MM.1S (cell line): Measurements from ENCODE around the gene B9D2.

Experiments
- EZH2phosphoT487 ChIP-seq: fragments of 300-600 bp; sonication (generic); IDR thresholded peaks from 2 replicates; pipeline ENCODE4 v1.6.1; 2018; ENCODE audit warnings: antibody characterized with exemption, low read length
- TF ChIP-seq, protein P1 (sequence below): fragments of 300-600 bp; sonication (generic); IDR thresholded peaks from 2 replicates; pipeline ENCODE4 v1.5.1; 2016; ENCODE audit warnings: antibody characterized with exemption, low read length, mixed read lengths

DNA sequence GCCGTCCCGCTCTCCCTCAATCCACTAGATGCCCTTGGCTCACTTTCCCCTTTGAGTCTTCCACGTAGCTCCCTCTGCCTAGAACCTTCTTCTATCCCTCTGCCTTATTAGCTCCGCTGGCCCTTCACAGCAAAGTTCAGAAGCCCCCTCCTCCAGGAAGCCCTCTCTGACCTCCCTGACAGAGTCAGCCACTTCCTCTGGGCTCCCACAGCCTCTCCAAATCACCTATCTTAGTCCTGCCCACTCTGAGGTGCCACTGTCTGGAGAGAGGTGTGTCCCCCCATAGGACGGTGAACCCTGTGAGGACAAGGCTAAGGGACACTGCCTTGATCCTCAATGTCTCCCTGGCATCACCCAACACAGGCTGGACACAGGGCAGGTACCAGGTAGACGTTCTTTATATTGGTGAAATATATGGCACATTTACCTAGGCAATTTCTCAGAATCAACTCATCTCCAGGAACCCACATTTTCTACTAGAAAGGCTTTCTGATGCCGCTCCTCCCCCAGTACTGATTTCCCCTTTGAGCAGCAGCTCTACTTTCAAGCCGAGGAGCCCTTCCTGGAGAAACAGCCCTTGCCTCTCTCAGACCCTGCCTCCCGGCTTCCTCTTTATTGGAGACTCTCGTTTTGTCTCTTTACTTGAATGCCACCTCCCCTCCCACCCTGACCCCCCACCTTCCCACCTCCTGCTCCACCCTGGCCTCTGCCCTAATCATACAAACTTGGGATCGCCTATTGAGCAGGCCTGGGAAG lies 6.8 kb downstream of the B9D2 start:
- TF ChIP-seq EZH2phosphoT487 = no peak
- TF ChIP-seq, protein P1, sequence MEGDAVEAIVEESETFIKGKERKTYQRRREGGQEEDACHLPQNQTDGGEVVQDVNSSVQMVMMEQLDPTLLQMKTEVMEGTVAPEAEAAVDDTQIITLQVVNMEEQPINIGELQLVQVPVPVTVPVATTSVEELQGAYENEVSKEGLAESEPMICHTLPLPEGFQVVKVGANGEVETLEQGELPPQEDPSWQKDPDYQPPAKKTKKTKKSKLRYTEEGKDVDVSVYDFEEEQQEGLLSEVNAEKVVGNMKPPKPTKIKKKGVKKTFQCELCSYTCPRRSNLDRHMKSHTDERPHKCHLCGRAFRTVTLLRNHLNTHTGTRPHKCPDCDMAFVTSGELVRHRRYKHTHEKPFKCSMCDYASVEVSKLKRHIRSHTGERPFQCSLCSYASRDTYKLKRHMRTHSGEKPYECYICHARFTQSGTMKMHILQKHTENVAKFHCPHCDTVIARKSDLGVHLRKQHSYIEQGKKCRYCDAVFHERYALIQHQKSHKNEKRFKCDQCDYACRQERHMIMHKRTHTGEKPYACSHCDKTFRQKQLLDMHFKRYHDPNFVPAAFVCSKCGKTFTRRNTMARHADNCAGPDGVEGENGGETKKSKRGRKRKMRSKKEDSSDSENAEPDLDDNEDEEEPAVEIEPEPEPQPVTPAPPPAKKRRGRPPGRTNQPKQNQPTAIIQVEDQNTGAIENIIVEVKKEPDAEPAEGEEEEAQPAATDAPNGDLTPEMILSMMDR = no peak
